A549 (cell line): ENCODE results near the gene CLEC4M. TPM values are rescaled to one million over a fixed set of nuclear protein-coding genes. Genes with fewer than 3 reads are reported as not detected.

Experiments
- ATAC-seq, 2 experiments: fragments of 200-7000 bp in 1 of 2; fragments of >200 bp in 1 of 2; cut with Nextera tagmentation in 1 of 2; cut with Tn5 transposase in 1 of 2; 3 replicates each; pipeline versions ENCODE4 v1.8.0 to v1.9.1; 2018 to 2020; ENCODE audit warnings: mild to moderate bottlenecking in 1 of 2, moderate library complexity in 1 of 2
- CTCF ChIA-PET: fragments of 300-600 bp; sonication (Branson Sonifier 250); formaldehyde crosslinking; extraction: SDS; loops from one replicate; lab custom pipeline; 2021; ENCODE audit warnings: antibody characterized with exemption, inconsistent platforms; lab: Yijun Ruan, JAX
- POLR2A ChIA-PET: fragments of 350-600 bp; formaldehyde crosslinking; extraction: SDS; loops from one replicate; lab custom pipeline; 2021; ENCODE audit warnings: antibody characterized with exemption, inconsistent platforms; lab: Yijun Ruan, JAX
- DNase-seq, 2 experiments: peaks; one replicate each; pipeline versions ENCODE4 v3.0.0 to v3.0.0-alpha.2; 2011 to 2016; ENCODE audit warnings: low read depth in 1 of 2, low spot score in 1 of 2
- FAIRE-seq: peaks from 2 replicates; lab custom pipeline; 2011; peaks lifted over from hg19 to GRCh38; lab: Jason Lieb, UNC
- H3K27ac ChIP-seq, 2 experiments: fragments of >200 bp; sonication (Bioruptor Twin); formaldehyde crosslinking; 3 replicates each; pipeline ENCODE4 v1.5.1; 2016 to 2017
- H3K4me1 ChIP-seq: fragments of >200 bp; sonication (Bioruptor Twin); formaldehyde crosslinking; 3 replicates; pipeline ENCODE4 v1.6.1; 2016
- H3K4me2 ChIP-seq: fragments of >200 bp; sonication (Bioruptor Twin); formaldehyde crosslinking; 3 replicates; pipeline ENCODE4 v1.6.1; 2016
- H3K4me3 ChIP-seq: fragments of >200 bp; sonication (Bioruptor Twin); formaldehyde crosslinking; 3 replicates; pipeline ENCODE4 v1.5.1; 2016
- H3K9me3 ChIP-seq: fragments of >200 bp; sonication (Bioruptor Twin); formaldehyde crosslinking; 3 replicates; pipeline ENCODE4 v1.6.1; 2016
- CBX8 ChIP-seq: fragments of 200-600 bp; sonication (generic); IDR thresholded peaks from 2 replicates; pipeline ENCODE4 v1.6.1; 2016
- CEBPB ChIP-seq, 2 experiments: fragments of >200 bp in 1 of 2; sonication (Bioruptor Twin) in 1 of 2; formaldehyde crosslinking in 1 of 2; IDR thresholded peaks; 2 replicates each; pipeline ENCODE4 v1.6.1; 2012 to 2016
- CHD4 ChIP-seq: fragments of 200-600 bp; sonication (generic); IDR thresholded peaks from 2 replicates; pipeline ENCODE4 v1.6.1; 2016; ENCODE audit warnings: antibody characterized with exemption, mild to moderate bottlenecking, borderline replicate concordance
- CTCF ChIP-seq: fragments of >200 bp; sonication (Bioruptor Twin); formaldehyde crosslinking; IDR thresholded peaks from 3 replicates; pipeline ENCODE4 v1.5.1; 2016
- FOXS1 ChIP-seq: fragments of 250-450 bp; sonication (Bioruptor Pico); IDR thresholded peaks from 2 replicates; pipeline ENCODE4 v1.5.0; 2020; ENCODE audit warnings: mild to moderate bottlenecking, moderate library complexity
- HOXB13 ChIP-seq: fragments of 250-450 bp; sonication (Bioruptor Pico); IDR thresholded peaks from 2 replicates; pipeline ENCODE4 v1.5.0; 2020; ENCODE audit warnings: low read depth, mild to moderate bottlenecking, moderate library complexity
- JUN ChIP-seq, 2 experiments: fragments of >200 bp; sonication (Bioruptor Twin); formaldehyde crosslinking; IDR thresholded peaks; 2 replicates in 1 of 2; 3 replicates in 1 of 2; pipeline ENCODE4 v1.6.1; 2016 to 2017
- KDM1A ChIP-seq: fragments of 200-600 bp; sonication (generic); IDR thresholded peaks from 2 replicates; pipeline ENCODE4 v1.6.1; 2016; ENCODE audit warnings: low read depth, mild to moderate bottlenecking
- KDM5A ChIP-seq: fragments of 200-600 bp; sonication (generic); IDR thresholded peaks from 2 replicates; pipeline ENCODE4 v1.6.1; 2016; ENCODE audit warnings: antibody characterized with exemption, mild to moderate bottlenecking
- MAFK ChIP-seq: fragments of 450-650 bp; IDR thresholded peaks from 2 replicates; pipeline ENCODE4 v1.6.1; 2014; ENCODE audit not compliant: partially characterized antibody
- MAZ ChIP-seq: fragments of 150-350 bp; IDR thresholded peaks from 2 replicates; pipeline ENCODE4 v1.6.1; 2014; ENCODE audit warnings: antibody characterized with exemption, low read depth, low read length, borderline replicate concordance
- NFE2L2 ChIP-seq: fragments of 150-350 bp; conservative IDR thresholded peaks from 2 replicates; pipeline ENCODE4 v1.6.1; 2014; ENCODE audit warnings: low read length
- NPAS2 ChIP-seq: fragments of 250-450 bp; sonication (Bioruptor Pico); IDR thresholded peaks from 2 replicates; pipeline ENCODE4 v1.8.0; 2022; ENCODE audit warnings: mild to moderate bottlenecking, moderate library complexity, borderline replicate concordance
- NR3C1 ChIP-seq: fragments of >200 bp; sonication (Bioruptor Twin); formaldehyde crosslinking; IDR thresholded peaks from 3 replicates; pipeline ENCODE4 v1.6.1; 2017
- PHF8 ChIP-seq: fragments of 200-600 bp; sonication (generic); IDR thresholded peaks from 2 replicates; pipeline ENCODE4 v1.6.1; 2016; ENCODE audit warnings: low read depth, mild to moderate bottlenecking, antibody characterized with exemption, moderate library complexity, borderline replicate concordance
- RAD21 ChIP-seq, 2 experiments: fragments of >200 bp in 1 of 2; sonication (Bioruptor Twin) in 1 of 2; formaldehyde crosslinking in 1 of 2; IDR thresholded peaks in 1 of 2; conservative IDR thresholded peaks in 1 of 2; 2 replicates in 1 of 2; 3 replicates in 1 of 2; pipeline ENCODE4 v1.6.1; 2012 to 2018; ENCODE audit warnings: inconsistent platforms in 1 of 2
- RCOR1 ChIP-seq: fragments of 150-350 bp; IDR thresholded peaks from 2 replicates; pipeline ENCODE4 v1.6.1; 2014; ENCODE audit warnings: antibody characterized with exemption, low read length, low read depth
- REST ChIP-seq: fragments of 200-600 bp; sonication (generic); IDR thresholded peaks from 2 replicates; pipeline ENCODE4 v1.6.1; 2016; ENCODE audit warnings: antibody characterized with exemption, mild to moderate bottlenecking, moderate library complexity
- SREBF2 ChIP-seq: fragments of 450-650 bp; IDR thresholded peaks from 2 replicates; pipeline ENCODE4 v1.6.1; 2014; ENCODE audit warnings: mild to moderate bottlenecking, moderate library complexity
- TFCP2L1 ChIP-seq: fragments of 250-450 bp; sonication (Bioruptor Pico); IDR thresholded peaks from 2 replicates; pipeline ENCODE4 v1.5.0; 2021; ENCODE audit warnings: mild to moderate bottlenecking
- TP53 ChIP-seq: fragments of 250-450 bp; sonication (Bioruptor Pico); IDR thresholded peaks from 2 replicates; pipeline ENCODE4 v1.5.0; 2021; ENCODE audit warnings: mild to moderate bottlenecking, moderate library complexity
- ZC3H11A ChIP-seq: fragments of 450-650 bp; IDR thresholded peaks from 2 replicates; pipeline ENCODE4 v1.6.1; 2014; ENCODE audit warnings: antibody characterized with exemption, mild to moderate bottlenecking
- ZNF302 ChIP-seq: fragments of 250-450 bp; sonication (Bioruptor Pico); IDR thresholded peaks from 2 replicates; pipeline ENCODE4 v1.9.0; 2021; ENCODE audit warnings: inconsistent platforms, mild to moderate bottlenecking, moderate library complexity
- WGBS: methylation state at CpG from one replicate; pipeline ENCODE4 v1.1.6; 2017; ENCODE audit errors: missing lambda C conversion rate; 5-methylcytosine and 5-hydroxymethylcytosine counted together
- polyA plus RNA-seq, 4 experiments: library from polyadenylated mRNA; depleted of rRNA in 3 of 4; stranded (reverse); fragments of >200 nt; fragmentation: RNase III in 1 of 4; extraction: RNeasy Plus Mini Kit Qiagen cat#74134 plus additional on column Dnase treatment in 1 of 4; gene quantifications; 2 replicates in 3 of 4; 3 replicates in 1 of 4; pipeline ENCODE4 v1.2.3, GENCODE V29; 2011 to 2017
- TF ChIP-seq, protein P1 (sequence below): fragments of >200 bp; sonication (Bioruptor Twin); formaldehyde crosslinking; IDR thresholded peaks from 3 replicates; pipeline ENCODE4 v1.6.1; 2016

Gene CLEC4M
- polyA plus RNA-seq, 2 of the 4 experiments (the other 2 are of a cell fraction): not detected

DNA sequence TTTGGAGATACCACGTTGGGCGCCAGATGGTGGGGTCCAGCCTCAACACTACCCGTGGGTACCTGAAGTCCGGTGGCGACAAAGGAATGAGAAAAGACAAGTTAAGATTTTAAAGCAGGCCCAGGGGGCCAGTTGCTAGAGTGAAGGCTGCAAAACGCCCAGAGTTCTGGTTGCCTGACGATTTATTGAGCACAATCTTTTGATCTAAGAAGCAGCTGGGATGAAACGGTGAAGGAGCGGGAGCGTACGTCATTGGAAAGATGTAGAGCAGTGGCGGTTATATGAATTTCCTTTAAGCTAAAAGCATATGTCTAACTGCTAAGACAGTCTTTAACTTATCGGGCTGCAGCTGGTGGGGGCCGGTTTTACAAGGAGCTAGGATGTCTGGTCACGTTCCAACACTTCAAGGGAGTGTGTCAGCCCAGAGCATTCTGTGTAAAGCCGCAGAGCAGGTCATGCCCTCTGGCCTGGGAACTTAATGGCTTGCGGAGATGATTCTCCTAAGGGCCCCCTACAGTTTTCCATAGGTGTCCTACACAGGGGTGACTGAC lies 38.1 kb downstream of the CLEC4M start:
- WGBS: 73% methylated on average over 17 of the region's 17 CpGs
- no peak for FAIRE-seq
- no peak overlapping the region for H3K27ac ChIP-seq
- TF ChIP-seq CHD4 (no peak), PHF8 (no peak), ZC3H11A (no peak), NPAS2 (CRISPR knock-in tag) (no peak), CEBPB (IDR thresholded peaks at IDR 0.05) (no peak), REST (no peak), KDM1A (no peak), NFE2L2 (no peak), NR3C1 (no peak), JUN (IDR thresholded peaks at IDR 0.05) (no peak), ZNF302 (no peak), MAZ (no peak), FOXS1 (CRISPR knock-in tag) (no peak), SREBF2 (no peak), RCOR1 (no peak), TP53 (CRISPR knock-in tag) (no peak), KDM5A (no peak), CBX8 (no peak), MAFK (no peak)
- ATAC-seq: no peak
- no peak overlapping the region for H3K4me2 ChIP-seq
- H3K9me3 ChIP-seq: peaks cover 11% of the 10 kb centered on the region
- ChIA-PET CTCF (interaction anchor here (1.0 to 5.7 kb wide), 9 partner anchors 10 to 447 kb away, joined by 3 to 60 read pairs (median 4); partner anchors contain the start of gene TRAPPC5), POLR2A (interaction anchor here (0.6 kb wide), 1 partner anchor 163 kb away, joined by 3 read pairs; no protein-coding TSS in a partner anchor)
- H3K4me1 ChIP-seq: no peaks in the 10 kb centered on the region
- DNase-seq: no peak
- no peak overlapping the region for H3K4me3 ChIP-seq

GRCh38 chr19:7806234-7806633 lies 43.2 kb downstream of the CLEC4M start:
- DNase-seq (no peak), FAIRE-seq (no peak), ATAC-seq (no peak)
- 48% methylated on average over 3 of the region's 3 CpGs for WGBS
- no peak overlapping the region for H3K4me3 ChIP-seq
- CTCF ChIA-PET: interaction anchor here (0.6 to 0.9 kb wide), 3 partner anchors 26 to 243 kb away, joined by 3 read pairs; no protein-coding TSS in a partner anchor
- POLR2A ChIA-PET: no interaction called here
- TF ChIP-seq, protein P1, sequence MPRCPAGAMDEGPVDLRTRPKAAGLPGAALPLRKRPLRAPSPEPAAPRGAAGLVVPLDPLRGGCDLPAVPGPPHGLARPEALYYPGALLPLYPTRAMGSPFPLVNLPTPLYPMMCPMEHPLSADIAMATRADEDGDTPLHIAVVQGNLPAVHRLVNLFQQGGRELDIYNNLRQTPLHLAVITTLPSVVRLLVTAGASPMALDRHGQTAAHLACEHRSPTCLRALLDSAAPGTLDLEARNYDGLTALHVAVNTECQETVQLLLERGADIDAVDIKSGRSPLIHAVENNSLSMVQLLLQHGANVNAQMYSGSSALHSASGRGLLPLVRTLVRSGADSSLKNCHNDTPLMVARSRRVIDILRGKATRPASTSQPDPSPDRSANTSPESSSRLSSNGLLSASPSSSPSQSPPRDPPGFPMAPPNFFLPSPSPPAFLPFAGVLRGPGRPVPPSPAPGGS: no peak
- no peak for TF ChIP-seq CTCF
- TF ChIP-seq TFCP2L1 (CRISPR knock-in tag): no peak
- TF ChIP-seq RAD21 (conservative IDR thresholded peaks at IDR 0.05 in 1 of 2, IDR thresholded peaks at IDR 0.05 in 1 of 2): no peak
- TF ChIP-seq HOXB13: no peak
- H3K27ac ChIP-seq: no peak overlapping the region
- no peak overlapping the region for H3K4me2 ChIP-seq
- H3K4me1 ChIP-seq: no peaks in the 10 kb centered on the region
- H3K9me3 ChIP-seq: peaks cover 5% of the 10 kb centered on the region
